HEK293 (cell line): ENCODE results near the gene DMPK.

ENCODE experiments used
- GLI4 ChIP-seq: fragments of 450-650 bp; formaldehyde crosslinking; IDR thresholded peaks from 2 replicates; pipeline ENCODE4 v1.5.1; 2016; ENCODE audit warnings: missing biosample characterization, missing genetic modification characterization
- HOXD13 ChIP-seq: sonication (generic); formaldehyde crosslinking; IDR thresholded peaks from 2 replicates; pipeline ENCODE4 v1.8.0; 2022; ENCODE audit warnings: missing genetic modification reagents, borderline replicate concordance
- SCRT2 ChIP-seq: fragments of 450-650 bp; formaldehyde crosslinking; IDR thresholded peaks from 2 replicates; pipeline ENCODE4 v1.5.1; 2016; ENCODE audit warnings: missing biosample characterization, missing genetic modification characterization
- SETDB1 ChIP-seq: IDR thresholded peaks from one replicate; pipeline ENCODE4 v1.6.1; 2017; ENCODE audit warnings: mild to moderate bottlenecking, low read length, moderate library complexity, mixed read lengths; ENCODE audit not compliant: insufficient read length
- SP2 ChIP-seq: fragments of 450-650 bp; formaldehyde crosslinking; IDR thresholded peaks from 2 replicates; pipeline ENCODE4 v1.5.1; 2016; ENCODE audit warnings: missing biosample characterization, missing genetic modification characterization
- SP3 ChIP-seq: fragments of 450-650 bp; formaldehyde crosslinking; IDR thresholded peaks from 2 replicates; pipeline ENCODE4 v1.5.1; 2016; ENCODE audit warnings: missing biosample characterization, missing genetic modification characterization
- TCF7L2 ChIP-seq: IDR thresholded peaks from 2 replicates; pipeline ENCODE4 v1.6.1; 2011; ENCODE audit warnings: low read depth, mild to moderate bottlenecking, inconsistent platforms, low read length, moderate library complexity, borderline replicate concordance
- TSHZ1 ChIP-seq: fragments of 450-650 bp; formaldehyde crosslinking; IDR thresholded peaks from 2 replicates; pipeline ENCODE4 v1.5.1; 2016; ENCODE audit warnings: missing biosample characterization, missing genetic modification characterization, borderline replicate concordance
- WT1 ChIP-seq: fragments of 450-650 bp; formaldehyde crosslinking; IDR thresholded peaks from 2 replicates; pipeline ENCODE4 v1.5.1; 2016; ENCODE audit warnings: missing biosample characterization, missing genetic modification characterization
- ZBTB6 ChIP-seq: fragments of 450-650 bp; formaldehyde crosslinking; IDR thresholded peaks from 2 replicates; pipeline ENCODE4 v1.5.1; 2017; ENCODE audit warnings: missing biosample characterization, missing genetic modification characterization
- ZNF2 ChIP-seq: fragments of 450-650 bp; formaldehyde crosslinking; IDR thresholded peaks from 2 replicates; pipeline ENCODE4 v1.5.1; 2016; ENCODE audit warnings: missing biosample characterization, missing genetic modification characterization
- ZNF202 ChIP-seq: fragments of 450-650 bp; formaldehyde crosslinking; IDR thresholded peaks from 2 replicates; pipeline ENCODE4 v1.5.1; 2016; ENCODE audit warnings: missing biosample characterization, missing genetic modification characterization, borderline replicate concordance
- ZNF23 ChIP-seq: fragments of 450-650 bp; formaldehyde crosslinking; IDR thresholded peaks from 2 replicates; pipeline ENCODE4 v1.5.1; 2016; ENCODE audit warnings: missing biosample characterization, missing genetic modification characterization, borderline replicate concordance
- ZNF274 ChIP-seq, 2 experiments: fragments of 200-500 bp in 1 of 2; fragments of 450-650 bp in 1 of 2; sonication (Bioruptor generic) in 1 of 2; formaldehyde crosslinking in 1 of 2; IDR thresholded peaks; 2 replicates each; pipeline versions ENCODE4 v1.5.1 to v1.6.1; 2014 to 2016; ENCODE audit warnings: borderline replicate concordance in 1 of 2, inconsistent platforms in 1 of 2, low read length in 1 of 2, missing biosample characterization in 1 of 2, missing genetic modification characterization in 1 of 2
- ZNF292 ChIP-seq: fragments of 450-650 bp; formaldehyde crosslinking; IDR thresholded peaks from 2 replicates; pipeline ENCODE4 v1.5.1; 2016; ENCODE audit warnings: low read depth, missing biosample characterization, missing genetic modification characterization, borderline replicate concordance
- ZNF324 ChIP-seq: fragments of 450-650 bp; formaldehyde crosslinking; IDR thresholded peaks from 2 replicates; pipeline ENCODE4 v1.5.1; 2016; ENCODE audit warnings: missing biosample characterization, missing genetic modification characterization
- ZNF366 ChIP-seq: fragments of 450-650 bp; formaldehyde crosslinking; conservative IDR thresholded peaks from 2 replicates; pipeline ENCODE4 v1.5.1; 2016; ENCODE audit warnings: missing biosample characterization, missing genetic modification characterization
- ZNF394 ChIP-seq: fragments of 450-650 bp; formaldehyde crosslinking; IDR thresholded peaks from 2 replicates; pipeline ENCODE4 v1.5.1; 2016; ENCODE audit warnings: missing biosample characterization, missing genetic modification characterization, mild to moderate bottlenecking, moderate library complexity, borderline replicate concordance
- ZNF398 ChIP-seq: fragments of 450-650 bp; formaldehyde crosslinking; IDR thresholded peaks from 2 replicates; pipeline ENCODE4 v1.5.1; 2017; ENCODE audit warnings: missing biosample characterization, missing genetic modification characterization
- ZNF513 ChIP-seq: fragments of 450-650 bp; IDR thresholded peaks from 2 replicates; pipeline ENCODE4 v1.5.1; 2018; ENCODE audit warnings: missing biosample characterization, missing genetic modification characterization
- ZNF521 ChIP-seq: fragments of 450-650 bp; formaldehyde crosslinking; IDR thresholded peaks from 2 replicates; pipeline ENCODE4 v1.5.1; 2017; ENCODE audit warnings: missing biosample characterization, mild to moderate bottlenecking, missing genetic modification characterization
- ZNF529 ChIP-seq: fragments of 450-650 bp; formaldehyde crosslinking; IDR thresholded peaks from 2 replicates; pipeline ENCODE4 v1.5.1; 2017; ENCODE audit warnings: missing genetic modification characterization, missing biosample characterization; ENCODE audit not compliant: insufficient replicate concordance
- ZNF670 ChIP-seq: fragments of 450-650 bp; formaldehyde crosslinking; IDR thresholded peaks from 2 replicates; pipeline ENCODE4 v1.5.1; 2016; ENCODE audit warnings: missing biosample characterization, missing genetic modification characterization, low read depth
- ZNF791 ChIP-seq: fragments of 450-650 bp; formaldehyde crosslinking; IDR thresholded peaks from 2 replicates; pipeline ENCODE4 v1.5.1; 2016; ENCODE audit warnings: missing biosample characterization, missing genetic modification characterization
- ZNF792 ChIP-seq: fragments of 450-650 bp; formaldehyde crosslinking; IDR thresholded peaks from 2 replicates; pipeline ENCODE4 v1.5.1; 2016; ENCODE audit warnings: missing biosample characterization, missing genetic modification characterization
- ZNF837 ChIP-seq: fragments of 450-650 bp; formaldehyde crosslinking; IDR thresholded peaks from 2 replicates; pipeline ENCODE4 v1.5.1; 2016; ENCODE audit warnings: missing biosample characterization, missing genetic modification characterization
- ZSCAN4 ChIP-seq: fragments of 450-650 bp; formaldehyde crosslinking; IDR thresholded peaks from 2 replicates; pipeline ENCODE4 v1.5.1; 2017; ENCODE audit warnings: missing biosample characterization, missing genetic modification characterization

Gene DMPK

GRCh38 chr19:45768984-45769782 is 13.1 kb downstream of the DMPK start, which contains the start of gene SIX5 (continued):
- TF ChIP-seq TCF7L2 = no peak
- peak; percentile 96 for TF ChIP-seq SP3 (tag by site-specific recombination)
- TF ChIP-seq ZNF292 (tag by site-specific recombination) = no peak
- no peak for TF ChIP-seq ZNF670 (tag by site-specific recombination)
- no peak for TF ChIP-seq ZNF513 (tag by site-specific recombination)
- no peak for TF ChIP-seq ZNF274 (IDR thresholded peaks at IDR 0.05; ENCODE audit: low read length)
- no peak for TF ChIP-seq ZNF274 (tag by site-specific recombination; IDR thresholded peaks at IDR 0.05; ENCODE audit: borderline replicate concordance)
- no peak; the same call in 1 of the 2 replicates for TF ChIP-seq SCRT2 (tag by site-specific recombination)
- TF ChIP-seq TSHZ1 (tag by site-specific recombination) = no peak
- TF ChIP-seq SETDB1 = no peak
- TF ChIP-seq ZNF521 (tag by site-specific recombination) = no peak
- TF ChIP-seq GLI4 (tag by site-specific recombination) = peak; percentile 80
- no peak for TF ChIP-seq ZNF202
- peak; percentile 62 for TF ChIP-seq WT1 (tag by site-specific recombination)
- peak; percentile 82 for TF ChIP-seq ZNF398 (tag by site-specific recombination)
- TF ChIP-seq ZNF23 (tag by site-specific recombination) = no peak
- no peak; the same call in 1 of the 2 replicates for TF ChIP-seq ZNF837 (tag by site-specific recombination)
- no peak for TF ChIP-seq ZNF529 (tag by site-specific recombination)
- peak; percentile 76; the same call in 1 of the 2 replicates for TF ChIP-seq ZNF792 (tag by site-specific recombination)
- peak; percentile 75; the same call in 1 of the 2 replicates for TF ChIP-seq ZNF2 (tag by site-specific recombination)
- peak; percentile 62; the same call in 1 of the 2 replicates for TF ChIP-seq ZSCAN4 (tag by site-specific recombination)
- TF ChIP-seq ZBTB6 (tag by site-specific recombination) = peak; percentile 9; the same call in 1 of the 2 replicates
- no peak for TF ChIP-seq HOXD13
- 0 out of 2 replicates have a peak, but pooled peaks have one; percentile 27 for TF ChIP-seq ZNF324
- TF ChIP-seq ZNF791 (tag by site-specific recombination) = no peak
- TF ChIP-seq ZNF366 (tag by site-specific recombination) = peak; percentile 85
- TF ChIP-seq SP2 (tag by site-specific recombination) = peak; percentile 97
- TF ChIP-seq ZNF394 (tag by site-specific recombination) = peak; percentile 62; the same call in 1 of the 2 replicates
